Loucy (cell line): Measurements from ENCODE around the gene THADA.

ENCODE experiments used
- EZH2phosphoT487 ChIP-seq: fragments of 200-600 bp; IDR thresholded peaks from 2 replicates; pipeline ENCODE4 v1.6.1; 2018; ENCODE audit warnings: antibody characterized with exemption, mild to moderate bottlenecking, moderate library complexity, borderline replicate concordance
- TF ChIP-seq, protein P1 (sequence below): fragments of 200-600 bp; sonication (generic); conservative IDR thresholded peaks from 2 replicates; pipeline ENCODE4 v1.5.1; 2014; ENCODE audit warnings: mild to moderate bottlenecking, antibody characterized with exemption, low read length

DNA sequence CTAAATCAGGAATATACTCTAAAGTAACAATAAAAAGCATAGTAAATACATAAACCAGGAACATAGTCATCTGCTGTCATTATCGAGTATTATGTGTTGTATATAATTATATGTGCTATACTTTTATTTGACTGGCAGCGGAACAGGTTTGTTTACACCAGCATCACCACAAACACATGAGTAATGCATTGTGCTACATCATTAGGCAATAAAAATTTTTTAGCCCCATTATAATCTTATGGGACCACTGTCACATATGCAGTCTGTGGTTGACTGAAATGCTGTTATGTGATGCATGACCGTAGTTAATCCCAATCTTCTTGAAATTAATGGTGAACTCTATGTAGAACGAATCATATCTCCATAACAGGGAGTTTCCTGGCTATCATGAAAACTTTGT, 232.7 kb downstream of the THADA start:
- TF ChIP-seq, protein P1, sequence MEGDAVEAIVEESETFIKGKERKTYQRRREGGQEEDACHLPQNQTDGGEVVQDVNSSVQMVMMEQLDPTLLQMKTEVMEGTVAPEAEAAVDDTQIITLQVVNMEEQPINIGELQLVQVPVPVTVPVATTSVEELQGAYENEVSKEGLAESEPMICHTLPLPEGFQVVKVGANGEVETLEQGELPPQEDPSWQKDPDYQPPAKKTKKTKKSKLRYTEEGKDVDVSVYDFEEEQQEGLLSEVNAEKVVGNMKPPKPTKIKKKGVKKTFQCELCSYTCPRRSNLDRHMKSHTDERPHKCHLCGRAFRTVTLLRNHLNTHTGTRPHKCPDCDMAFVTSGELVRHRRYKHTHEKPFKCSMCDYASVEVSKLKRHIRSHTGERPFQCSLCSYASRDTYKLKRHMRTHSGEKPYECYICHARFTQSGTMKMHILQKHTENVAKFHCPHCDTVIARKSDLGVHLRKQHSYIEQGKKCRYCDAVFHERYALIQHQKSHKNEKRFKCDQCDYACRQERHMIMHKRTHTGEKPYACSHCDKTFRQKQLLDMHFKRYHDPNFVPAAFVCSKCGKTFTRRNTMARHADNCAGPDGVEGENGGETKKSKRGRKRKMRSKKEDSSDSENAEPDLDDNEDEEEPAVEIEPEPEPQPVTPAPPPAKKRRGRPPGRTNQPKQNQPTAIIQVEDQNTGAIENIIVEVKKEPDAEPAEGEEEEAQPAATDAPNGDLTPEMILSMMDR = no peak
- no peak for TF ChIP-seq EZH2phosphoT487
